Measurements from ENCODE around the gene ARID5B.

The ARID5B gene

GRCh38 chr10:62000037-62000603 lies 98.6 kb downstream of the ARID5B start:
- no peak for DNase-seq
- no peak overlapping the region for H3K4me2 ChIP-seq (ENCODE audit: insufficient read depth, low read length)
- no peak overlapping the region for H2AFZ ChIP-seq (ENCODE audit: low read depth, low read length)
- H3K4me1 ChIP-seq (ENCODE audit: insufficient read depth, low read length), result no peaks in the 10 kb centered on the region
- no peak overlapping the region for H3K27ac ChIP-seq (ENCODE audit: low read length)
- TF ChIP-seq EZH2 (IDR thresholded peaks at IDR 0.05; ENCODE audit: borderline replicate concordance, low read depth, low read length, severe bottlenecking) (no peak), CTCF (IDR thresholded peaks at IDR 0.05; ENCODE audit: borderline replicate concordance, extremely low read depth, low read length, poor library complexity, severe bottlenecking) (no peak)
- H3K4me3 ChIP-seq (ENCODE audit: low read depth in 1 of 2, low read length in 2 of 2), result no peak overlapping the region
- no peak overlapping the region for H3K9ac ChIP-seq (ENCODE audit: low read depth, low read length)
- H3K79me2 ChIP-seq (ENCODE audit: insufficient read depth, low read length), result no peaks in the 10 kb centered on the region
- H3K36me3 ChIP-seq (ENCODE audit: insufficient read depth, low read length), result no peaks in the 10 kb centered on the region
- no peaks in the 10 kb centered on the region for H3K9me3 ChIP-seq (ENCODE audit: insufficient read depth, low read length, severe bottlenecking)
- no peaks in the 10 kb centered on the region for H4K20me1 ChIP-seq (ENCODE audit: insufficient read depth, low read length)
- H3K27me3 ChIP-seq (ENCODE audit: insufficient read depth, low read length, poor library complexity), result no peaks in the 10 kb centered on the region
- ATAC-seq (ENCODE audit: insufficient read depth, low read depth), result no peak

GRCh38 chr10:62000726-62001125 lies 99.2 kb downstream of the ARID5B start:
- H3K4me1 ChIP-seq (ENCODE audit: insufficient read depth, low read length), result no peaks in the 10 kb centered on the region
- H4K20me1 ChIP-seq (ENCODE audit: insufficient read depth, low read length), result no peaks in the 10 kb centered on the region
- no peaks in the 10 kb centered on the region for H3K36me3 ChIP-seq (ENCODE audit: insufficient read depth, low read length)
- no peaks in the 10 kb centered on the region for H3K9me3 ChIP-seq (ENCODE audit: insufficient read depth, low read length, severe bottlenecking)
- H3K27me3 ChIP-seq (ENCODE audit: insufficient read depth, low read length, poor library complexity), result no peaks in the 10 kb centered on the region
- no peak overlapping the region for H3K27ac ChIP-seq (ENCODE audit: low read length)
- H3K4me3 ChIP-seq (ENCODE audit: low read depth in 1 of 2, low read length in 2 of 2), result no peak overlapping the region
- no peak overlapping the region for H2AFZ ChIP-seq (ENCODE audit: low read depth, low read length)
- DNase-seq (no peak), ATAC-seq (ENCODE audit: insufficient read depth, low read depth) (no peak; the same call in 2 of the 3 replicates)
- no peak overlapping the region for H3K4me2 ChIP-seq (ENCODE audit: insufficient read depth, low read length)
- TF ChIP-seq EZH2 (IDR thresholded peaks at IDR 0.05; ENCODE audit: borderline replicate concordance, low read depth, low read length, severe bottlenecking) (no peak), CTCF (IDR thresholded peaks at IDR 0.05; ENCODE audit: borderline replicate concordance, extremely low read depth, low read length, poor library complexity, severe bottlenecking) (no peak)
- no peak overlapping the region for H3K9ac ChIP-seq (ENCODE audit: low read depth, low read length)
- no peaks in the 10 kb centered on the region for H3K79me2 ChIP-seq (ENCODE audit: insufficient read depth, low read length)

GRCh38 chr10:62001898-62002297 lies 100.4 kb downstream of the ARID5B start:
- H3K4me1 ChIP-seq (ENCODE audit: insufficient read depth, low read length), result no peaks in the 10 kb centered on the region
- H3K79me2 ChIP-seq (ENCODE audit: insufficient read depth, low read length), result no peaks in the 10 kb centered on the region
- no peak overlapping the region for H3K4me2 ChIP-seq (ENCODE audit: insufficient read depth, low read length)
- no peak for DNase-seq
- no peaks in the 10 kb centered on the region for H4K20me1 ChIP-seq (ENCODE audit: insufficient read depth, low read length)
- no peak overlapping the region for H3K4me3 ChIP-seq (ENCODE audit: low read depth in 1 of 2, low read length in 2 of 2)
- no peak overlapping the region for H2AFZ ChIP-seq (ENCODE audit: low read depth, low read length)
- no peak overlapping the region for H3K27ac ChIP-seq (ENCODE audit: low read length)
- no peak overlapping the region for H3K9ac ChIP-seq (ENCODE audit: low read depth, low read length)
- TF ChIP-seq EZH2 (IDR thresholded peaks at IDR 0.05; ENCODE audit: borderline replicate concordance, low read depth, low read length, severe bottlenecking) (no peak), CTCF (IDR thresholded peaks at IDR 0.05; ENCODE audit: borderline replicate concordance, extremely low read depth, low read length, poor library complexity, severe bottlenecking) (no peak)
- H3K36me3 ChIP-seq (ENCODE audit: insufficient read depth, low read length), result no peaks in the 10 kb centered on the region
- no peak for ATAC-seq (ENCODE audit: insufficient read depth, low read depth)
- H3K27me3 ChIP-seq (ENCODE audit: insufficient read depth, low read length, poor library complexity), result no peaks in the 10 kb centered on the region
- no peaks in the 10 kb centered on the region for H3K9me3 ChIP-seq (ENCODE audit: insufficient read depth, low read length, severe bottlenecking)

GRCh38 chr10:62002753-62003152 lies 101.3 kb downstream of the ARID5B start:
- Histone ChIP-seq H4K20me1 (ENCODE audit: insufficient read depth, low read length) (no peaks in the 10 kb centered on the region), H3K27ac (ENCODE audit: low read length) (no peak overlapping the region), H3K36me3 (ENCODE audit: insufficient read depth, low read length) (no peaks in the 10 kb centered on the region), H3K4me1 (ENCODE audit: insufficient read depth, low read length) (no peaks in the 10 kb centered on the region), H3K79me2 (ENCODE audit: insufficient read depth, low read length) (no peaks in the 10 kb centered on the region), H3K27me3 (ENCODE audit: insufficient read depth, low read length, poor library complexity) (no peaks in the 10 kb centered on the region), H3K9me3 (ENCODE audit: insufficient read depth, low read length, severe bottlenecking) (no peaks in the 10 kb centered on the region), H2AFZ (ENCODE audit: low read depth, low read length) (no peak overlapping the region), H3K4me2 (ENCODE audit: insufficient read depth, low read length) (no peak overlapping the region), H3K9ac (ENCODE audit: low read depth, low read length) (no peak overlapping the region), H3K4me3 (ENCODE audit: low read depth in 1 of 2, low read length in 2 of 2) (no peak overlapping the region)
- DNase-seq (no peak), ATAC-seq (ENCODE audit: insufficient read depth, low read depth) (no peak)
- TF ChIP-seq CTCF (IDR thresholded peaks at IDR 0.05; ENCODE audit: borderline replicate concordance, extremely low read depth, low read length, poor library complexity, severe bottlenecking) (no peak), EZH2 (IDR thresholded peaks at IDR 0.05; ENCODE audit: borderline replicate concordance, low read depth, low read length, severe bottlenecking) (no peak)
